Endothelial cell of umbilical vein (primary cell): ENCODE results near the gene TSC22D1. TPM values are rescaled to one million over a fixed set of nuclear protein-coding genes. Genes with fewer than 3 reads are reported as not detected.

Experiments
- BruUV-seq: library from RNA; stranded (reverse); fragments of 400-500 nt; replicated peaks from 2 replicates; lab custom pipeline; 2021; lab: Mats Ljungman, UMichigan
- CTCF ChIA-PET: fragments of 300-600, 350-600 bp; sonication (Branson Sonifier 250); formaldehyde crosslinking; loops from one replicate; lab custom pipeline; 2021; ENCODE audit warnings: antibody characterized with exemption, inconsistent platforms; lab: Charles Lee
- POLR2A ChIA-PET: fragments of 300-600, 350-600 bp; sonication (Branson Sonifier 250); formaldehyde crosslinking; loops from one replicate; lab custom pipeline; 2021; ENCODE audit warnings: antibody characterized with exemption, inconsistent platforms; lab: Charles Lee
- DNase-seq: peaks from one replicate; pipeline ENCODE4 v3.0.0-alpha.2; 2011; ENCODE audit warnings: low read depth, low spot score
- FAIRE-seq: peaks from 2 replicates; lab custom pipeline; 2011; peaks lifted over from hg19 to GRCh38; lab: Jason Lieb, UNC
- H2AFZ ChIP-seq: 2 replicates; pipeline ENCODE4 v1.6.0; 2012; ENCODE audit warnings: low read depth, low read length, control low read depth, inconsistent platforms
- H3K27ac ChIP-seq: 2 replicates; pipeline ENCODE4 v1.5.1; 2011; ENCODE audit warnings: low read depth, mild to moderate bottlenecking, control low read depth, low read length, moderate library complexity; ENCODE audit not compliant: insufficient read depth
- H3K27me3 ChIP-seq, 2 experiments: 2 replicates each; pipeline versions ENCODE4 v1.6.0 to v1.6.1; 2011; ENCODE audit warnings: low read length in 2 of 2, mixed read lengths in 1 of 2; ENCODE audit not compliant: control insufficient read depth in 2 of 2, insufficient read depth in 2 of 2
- H3K36me3 ChIP-seq, 2 experiments: 2 replicates in 1 of 2; 3 replicates in 1 of 2; pipeline ENCODE4 v1.5.1; 2011; ENCODE audit warnings: low read length in 2 of 2, mild to moderate bottlenecking in 1 of 2, moderate library complexity in 1 of 2; ENCODE audit not compliant: control insufficient read depth in 2 of 2, insufficient read depth in 2 of 2; ENCODE audit errors: extremely low read depth in 1 of 2
- H3K4me1 ChIP-seq: 3 replicates; pipeline ENCODE4 v1.5.1; 2011; ENCODE audit warnings: mild to moderate bottlenecking, low read length; ENCODE audit not compliant: control insufficient read depth, insufficient read depth; ENCODE audit errors: extremely low read depth
- H3K4me2 ChIP-seq: 2 replicates; pipeline ENCODE4 v1.6.1; 2011; ENCODE audit warnings: low read length, control low read depth, mixed read lengths; ENCODE audit not compliant: insufficient read depth
- H3K4me3 ChIP-seq, 3 experiments: fragments of 200-600 bp in 1 of 3; sonication (generic), shearing (Covaris generic) in 1 of 3; replicated peaks in 1 of 3; 2 replicates each; pipeline ENCODE4 v1.5.1; 2011 to 2016; ENCODE audit warnings: control low read depth in 3 of 3, low read length in 3 of 3, mild to moderate bottlenecking in 2 of 3, inconsistent platforms in 1 of 3, low read depth in 1 of 3, moderate library complexity in 1 of 3; ENCODE audit not compliant: insufficient read depth in 1 of 3
- H3K79me2 ChIP-seq: 2 replicates; pipeline ENCODE4 v1.6.0; 2012; ENCODE audit warnings: low read length, inconsistent platforms; ENCODE audit not compliant: control insufficient read depth, insufficient read depth
- H3K9ac ChIP-seq: replicated peaks from 2 replicates; pipeline ENCODE3; 2011; ENCODE audit warnings: low read length, control low read depth; ENCODE audit not compliant: insufficient read depth; ENCODE audit errors: extremely low read depth
- H3K9me1 ChIP-seq: replicated peaks from 3 replicates; pipeline ENCODE4 v1.6.0; 2011; ENCODE audit warnings: mild to moderate bottlenecking, low read length; ENCODE audit not compliant: control insufficient read depth, insufficient read depth; ENCODE audit errors: extremely low read depth
- H3K9me3 ChIP-seq: replicated peaks from 2 replicates; pipeline ENCODE4 v1.5.1; 2012; ENCODE audit warnings: low read length, inconsistent platforms; ENCODE audit not compliant: control insufficient read depth, insufficient read depth
- H4K20me1 ChIP-seq: replicated peaks from 2 replicates; pipeline ENCODE3; 2011; ENCODE audit warnings: mild to moderate bottlenecking, low read length; ENCODE audit not compliant: control insufficient read depth, insufficient read depth; ENCODE audit errors: extremely low read depth
- CTCF ChIP-seq, 2 donors: IDR thresholded peaks; 1 replicate in 1 of 2; 2 replicates in 1 of 2; pipeline ENCODE4 v1.5.1; 2011; ENCODE audit warnings: low read length in 2 of 2, mild to moderate bottlenecking in 2 of 2, moderate library complexity in 2 of 2, control low read depth in 1 of 2, inconsistent platforms in 1 of 2, low read depth in 1 of 2; ENCODE audit not compliant: insufficient read depth in 1 of 2; ENCODE audit errors: extremely low read depth in 1 of 2
- EZH2 ChIP-seq: IDR thresholded peaks from 2 replicates; pipeline ENCODE4 v1.6.1; 2012; ENCODE audit warnings: borderline replicate concordance, low read depth, mild to moderate bottlenecking, moderate library complexity, low read length, inconsistent platforms; ENCODE audit not compliant: severe bottlenecking
- FOS ChIP-seq: IDR thresholded peaks from 2 replicates; pipeline ENCODE4 v1.6.1; 2011; ENCODE audit warnings: mild to moderate bottlenecking, low read length, moderate library complexity, borderline replicate concordance; ENCODE audit not compliant: insufficient read depth
- GATA2 ChIP-seq: IDR thresholded peaks from 2 replicates; pipeline ENCODE4 v1.7.0; 2011; ENCODE audit warnings: low read depth, mild to moderate bottlenecking, moderate library complexity, mixed read lengths, low read length; ENCODE audit not compliant: insufficient read length, insufficient read depth
- JUN ChIP-seq: IDR thresholded peaks from 2 replicates; pipeline ENCODE4 v1.6.1; 2011; ENCODE audit warnings: borderline replicate concordance, low read depth; ENCODE audit not compliant: insufficient read length, insufficient read depth
- MAX ChIP-seq: IDR thresholded peaks from 2 replicates; pipeline ENCODE4 v1.6.1; 2011; ENCODE audit not compliant: insufficient read depth, insufficient read length
- MYC ChIP-seq: IDR thresholded peaks from one replicate; pipeline ENCODE4 v1.6.1; 2011; ENCODE audit warnings: mild to moderate bottlenecking, low read depth, low read length
- POLR2A ChIP-seq: IDR thresholded peaks from 2 replicates; pipeline ENCODE4 v1.6.1; 2012; ENCODE audit warnings: low read depth, mild to moderate bottlenecking, control low read depth, low read length
- POLR2AphosphoS5 ChIP-seq: IDR thresholded peaks from 2 replicates; pipeline ENCODE4 v1.6.1; 2012; ENCODE audit warnings: low read depth, mild to moderate bottlenecking, control low read depth, low read length, moderate library complexity; ENCODE audit not compliant: insufficient read depth
- dilution Hi-C: fragments of 300-500 bp; cut with MboI; formaldehyde crosslinking; loops from one replicate; pipeline ENCODE4 v1.15.0; 2019; ENCODE audit warnings: low sequenced_read_pairs; ENCODE audit not compliant: extremely low pct_ligation_motif_present
- intact Hi-C: fragments of 100-400 bp; cut with micrococcal nuclease; formaldehyde crosslinking; loops from one replicate; pipeline ENCODE4 v1.10.0; 2022
- polyA plus RNA-seq, 4 experiments: library from polyadenylated mRNA; depleted of rRNA in 3 of 4; stranded (reverse) in 3 of 4; unstranded in 1 of 4; fragments of >200 nt; gene quantifications; 2 replicates each; pipeline versions ENCODE4 v1.2.1 to v1.2.3, GENCODE V29; 2011 to 2012; ENCODE audit warnings: missing spikeins in 1 of 4
- total RNA-seq: library from RNA; stranded (reverse); gene quantifications from 2 replicates; pipeline ENCODE4 v1.2.3, GENCODE V29; 2021

Gene TSC22D1
- total and polyA plus RNA-seq, 2 donors (not counting 3 experiments of a cell fraction or from before 2014, with no cell fraction given): 47.7 to 51.8 TPM

GRCh38 chr13:44416301-44416700 lies 159.8 kb downstream of the TSC22D1 start:
- FAIRE-seq (no peak), DNase-seq (no peak)
- no TSS peak for BruUV-seq
- Histone ChIP-seq H3K4me1 (peaks cover 3% of the 10 kb centered on the region), H3K27ac (no peak overlapping the region), H3K27me3 (no peaks in the 10 kb centered on the region), H3K9ac (no peak overlapping the region), H4K20me1 (no peaks in the 10 kb centered on the region), H3K79me2 (no peaks in the 10 kb centered on the region), H2AFZ (no peak overlapping the region), H3K4me3 (no peak overlapping the region), H3K9me3 (no peaks in the 10 kb centered on the region), H3K36me3 (no peaks in the 10 kb centered on the region), H3K9me1 (no peaks in the 10 kb centered on the region), H3K4me2 (no peak overlapping the region)
- ChIA-PET CTCF (interaction anchor here (0.8 to 1.7 kb wide), 2 partner anchors 13 to 365 kb away, joined by 3 to 4 read pairs; no protein-coding TSS in a partner anchor), POLR2A (no interaction called here)
- dilution Hi-C loops: no loop called here
- TF ChIP-seq POLR2AphosphoS5 (no peak), GATA2 (no peak), MAX (no peak), POLR2A (no peak), MYC (no peak), CTCF (IDR thresholded peaks at IDR 0.05; ENCODE audit: extremely low read depth in 1 of 2, insufficient read depth in 1 of 2, low read depth in 1 of 2, low read length in 2 of 2) (no peak), JUN (no peak), FOS (no peak), EZH2 (no peak)
- intact Hi-C loops: no loop called here
